NCI-H2107 treated with DMSO at 0.1 percent for 48 hours (cell line): ENCODE results near the gene PITX3.
A peak's percentile ranks its signal among the peaks of the same experiment; 100 is the strongest.
"Not testable (repeated sequence)": the region's sequence is repeated elsewhere in the genome, so short reads cannot be mapped to it uniquely, and the experiment has no call there.

ENCODE experiments used
- DNase-seq: peaks from one replicate; lab custom pipeline; 2025; ENCODE audit not compliant: unreplicated experiment; lab: John Stamatoyannopoulos, UW

PITX3 gene

DNA sequence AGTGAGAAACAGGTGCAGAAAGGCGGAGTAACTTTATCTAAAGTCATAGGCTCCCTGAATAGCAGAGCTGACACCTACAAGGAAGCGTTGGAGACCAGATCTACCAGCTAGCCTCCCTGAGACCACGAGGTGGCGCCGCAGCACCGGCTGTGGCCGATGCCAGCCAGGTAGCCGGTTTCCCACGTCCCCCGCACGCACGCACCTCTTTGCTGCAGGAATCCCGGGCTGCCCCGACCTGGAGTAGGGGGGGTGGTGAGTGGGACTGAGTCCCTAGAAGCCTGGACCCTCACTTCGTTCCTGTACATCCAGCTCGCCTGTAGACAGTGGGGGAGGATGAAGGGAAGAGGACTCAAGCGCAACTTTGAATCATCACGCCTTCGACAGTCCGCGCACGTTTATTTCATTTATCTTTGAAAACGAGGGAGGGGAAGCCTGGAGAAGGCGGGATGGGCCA is 11.5 kb downstream of the PITX3 start:
- peak; percentile 44 for DNase-seq

DNA sequence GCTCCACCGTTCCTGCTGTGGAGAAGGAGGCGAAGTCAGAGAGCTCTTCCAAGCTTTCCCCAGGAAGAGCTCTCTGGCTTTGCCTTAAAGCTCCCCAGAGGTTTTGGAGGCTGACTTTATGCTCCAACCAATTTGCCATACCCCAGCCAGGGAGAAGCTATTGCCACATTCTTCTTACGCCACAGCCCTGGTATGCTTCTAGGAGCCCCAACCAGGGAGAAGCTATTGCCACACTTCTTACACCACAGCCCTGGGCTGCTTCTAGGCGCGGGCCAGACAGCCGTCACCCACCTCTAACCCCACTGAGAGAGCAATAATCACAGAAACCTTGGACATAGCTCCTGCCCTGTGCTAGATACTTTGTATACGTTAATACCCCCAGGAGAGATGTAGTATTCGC is 14.3 kb downstream of the PITX3 start:
- DNase-seq: no peak

DNA sequence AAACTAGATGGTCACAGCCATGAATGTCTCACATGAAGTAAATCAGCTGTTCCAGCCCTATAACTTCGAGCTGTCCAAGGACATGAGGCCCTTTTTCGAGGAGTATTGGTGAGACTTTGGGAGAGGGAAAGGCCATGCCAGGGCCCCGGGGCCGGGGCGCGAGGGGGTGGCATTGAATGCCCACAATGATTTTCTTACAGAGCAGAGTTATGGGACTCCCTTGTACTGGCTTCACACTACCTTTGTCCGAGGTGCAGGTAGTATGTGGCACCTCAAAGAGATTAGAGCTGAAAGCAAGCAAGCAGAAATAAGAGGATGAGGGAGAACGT is 14.8 kb downstream of the PITX3 start:
- no peak for DNase-seq

DNA sequence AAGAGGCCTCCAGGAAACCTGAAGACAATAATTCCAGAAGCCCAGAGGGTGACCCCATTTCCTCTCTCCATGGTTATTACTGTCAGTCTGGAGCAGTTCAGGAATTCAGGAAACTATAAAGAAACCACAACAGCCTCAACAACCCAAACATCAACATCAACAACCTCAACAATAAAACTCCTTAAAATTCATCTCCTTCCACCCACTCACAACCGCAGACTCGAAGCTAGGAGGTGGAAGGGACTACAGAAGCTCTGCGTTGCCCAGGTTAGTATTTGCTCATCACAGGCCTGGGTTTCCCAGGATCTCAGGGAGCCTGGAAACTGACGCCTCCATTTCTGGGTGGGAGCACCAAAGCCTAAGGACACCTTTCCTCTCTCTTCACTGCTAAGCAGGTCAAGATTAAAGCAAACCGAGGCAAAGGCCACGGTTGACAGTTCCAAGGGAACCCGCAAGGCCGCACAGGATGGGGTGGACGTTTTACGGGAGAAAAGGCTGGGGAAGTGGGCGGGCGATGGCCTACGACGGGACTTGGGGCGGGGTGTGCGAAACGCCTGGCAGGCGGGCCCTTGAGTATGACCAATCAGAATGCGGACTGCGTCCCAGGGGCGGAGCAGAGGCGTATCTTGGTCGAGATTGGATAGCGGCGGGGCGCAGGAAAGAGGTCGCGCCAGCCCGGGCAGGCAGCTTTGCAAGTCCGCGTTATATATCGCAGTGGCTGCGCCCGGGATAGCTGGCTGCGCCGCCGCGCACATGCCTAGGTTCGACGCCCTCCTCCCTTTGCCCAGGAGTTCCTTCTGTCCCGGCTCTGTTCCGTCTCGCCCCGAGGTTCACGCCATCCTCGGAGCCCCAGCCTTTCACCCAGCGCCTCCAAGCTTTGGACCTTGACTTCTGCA is 15.4 kb downstream of the PITX3 start, which contains the start of gene ELOVL3:
ELOVL3 (plus strand) TSS at position 654 of the 896 bp plus-strand sequence. CDS start 250 bp downstream, outside the sequence.
- DNase-seq: peak; percentile 10

DNA sequence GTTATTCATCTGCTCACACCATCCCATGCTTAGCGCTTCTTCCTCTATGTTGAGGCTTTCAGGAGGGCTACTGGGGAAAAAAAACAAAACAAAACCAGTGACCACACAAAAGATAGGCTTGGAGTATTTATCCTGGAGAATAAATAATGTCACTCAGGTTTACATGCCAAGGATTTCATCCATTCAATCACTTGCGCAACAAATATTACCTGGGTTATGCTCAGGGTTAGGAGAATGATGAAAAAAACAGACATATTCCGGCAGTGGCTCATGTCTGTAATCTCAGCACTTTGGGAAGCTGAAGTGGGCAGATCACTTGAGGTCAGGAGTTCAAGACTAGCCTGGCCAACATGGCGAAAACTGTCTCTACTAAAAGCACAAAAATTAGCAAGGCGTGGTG is 18.5 kb downstream of the PITX3 start:
- DNase-seq: no peak

DNA sequence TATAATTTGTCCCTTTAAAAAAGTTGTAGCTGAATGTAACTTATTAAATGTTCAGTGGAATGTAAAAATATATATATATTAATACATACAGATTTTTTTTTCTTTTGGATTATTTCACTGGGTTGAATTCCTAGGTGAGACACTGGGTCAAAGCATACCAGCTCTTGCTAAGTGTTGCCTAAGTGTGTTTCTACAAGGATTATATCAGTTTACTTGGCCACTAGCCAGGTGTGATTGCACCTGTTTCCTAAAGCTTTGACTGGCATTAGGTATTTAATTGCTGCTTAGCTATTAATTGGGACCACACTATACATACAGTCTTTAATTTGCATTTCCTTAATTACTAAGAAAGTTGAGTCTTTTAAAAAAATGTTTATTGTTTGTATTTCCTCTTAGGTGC is 20.7 kb downstream of the PITX3 start:
- no peak for DNase-seq

DNA sequence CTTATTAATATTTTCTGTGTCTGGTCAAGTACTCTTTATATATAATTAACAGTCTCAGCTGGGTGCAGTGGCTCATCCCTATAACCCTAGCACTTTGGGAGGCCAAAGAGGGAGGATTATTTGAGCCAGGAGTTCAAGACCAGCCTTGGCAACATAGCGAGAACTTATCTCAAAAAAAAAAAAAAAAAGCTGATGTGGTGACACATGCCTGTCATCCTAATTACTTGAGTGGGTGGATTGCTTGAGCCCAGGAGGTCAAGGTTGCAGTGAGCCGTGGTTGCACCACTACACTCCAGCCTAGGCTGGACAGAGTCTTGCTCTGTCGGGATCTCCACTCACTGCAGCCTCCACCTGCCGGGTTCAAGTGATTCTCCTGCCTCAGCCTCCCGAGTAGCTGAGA is 21.9 kb downstream of the PITX3 start:
- no peak for DNase-seq

DNA sequence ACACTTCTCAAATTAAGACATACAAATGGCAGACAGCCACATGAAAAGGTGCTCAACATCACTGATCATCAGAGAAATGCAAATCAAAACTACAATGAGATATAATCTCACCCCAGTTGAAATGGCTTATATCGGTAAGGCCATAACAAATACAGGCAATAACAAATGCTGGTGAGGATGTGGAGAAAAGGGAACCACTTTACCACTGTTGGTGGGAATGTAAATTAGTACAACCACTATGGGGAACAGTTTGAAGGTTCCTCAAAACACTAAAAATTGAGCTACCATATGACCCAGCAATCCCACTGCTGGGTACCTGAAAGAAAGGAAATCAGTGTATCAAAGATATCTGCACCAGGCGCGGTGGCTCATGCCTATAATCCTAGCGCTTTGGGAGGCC is 27.7 kb downstream of the PITX3 start:
- DNase-seq: not testable (repeated sequence)

DNA sequence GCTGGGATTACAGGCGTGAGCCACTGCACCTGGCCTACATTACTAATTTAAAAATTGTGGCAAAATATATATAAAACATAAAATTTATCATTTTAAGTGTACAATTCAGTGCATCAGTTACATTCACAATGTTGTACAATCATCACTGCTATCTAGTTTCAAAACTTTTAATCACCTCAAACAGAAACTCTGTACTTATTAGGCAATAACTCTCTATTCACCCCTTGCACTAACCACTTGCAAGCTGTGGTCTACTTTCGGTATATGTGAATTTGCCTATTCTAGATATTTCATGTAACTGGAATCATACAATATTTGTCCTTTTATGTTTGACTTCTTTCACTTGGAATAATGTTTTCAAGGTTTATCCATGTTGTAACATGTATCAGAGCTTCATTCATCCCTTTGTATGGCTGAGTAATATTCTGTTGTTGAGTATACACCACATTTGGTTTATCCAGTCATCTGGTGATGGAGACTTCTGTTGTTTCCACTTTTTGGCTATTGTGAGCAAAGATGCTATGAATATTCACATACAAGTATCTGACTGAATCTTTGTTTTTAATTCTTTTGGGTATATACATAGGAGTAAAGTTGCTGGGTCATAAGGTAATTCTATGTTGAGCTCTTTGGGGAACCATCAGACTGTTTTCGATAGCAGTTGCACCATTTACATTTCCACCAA is 29.6 kb downstream of the PITX3 start:
- no peak for DNase-seq

DNA sequence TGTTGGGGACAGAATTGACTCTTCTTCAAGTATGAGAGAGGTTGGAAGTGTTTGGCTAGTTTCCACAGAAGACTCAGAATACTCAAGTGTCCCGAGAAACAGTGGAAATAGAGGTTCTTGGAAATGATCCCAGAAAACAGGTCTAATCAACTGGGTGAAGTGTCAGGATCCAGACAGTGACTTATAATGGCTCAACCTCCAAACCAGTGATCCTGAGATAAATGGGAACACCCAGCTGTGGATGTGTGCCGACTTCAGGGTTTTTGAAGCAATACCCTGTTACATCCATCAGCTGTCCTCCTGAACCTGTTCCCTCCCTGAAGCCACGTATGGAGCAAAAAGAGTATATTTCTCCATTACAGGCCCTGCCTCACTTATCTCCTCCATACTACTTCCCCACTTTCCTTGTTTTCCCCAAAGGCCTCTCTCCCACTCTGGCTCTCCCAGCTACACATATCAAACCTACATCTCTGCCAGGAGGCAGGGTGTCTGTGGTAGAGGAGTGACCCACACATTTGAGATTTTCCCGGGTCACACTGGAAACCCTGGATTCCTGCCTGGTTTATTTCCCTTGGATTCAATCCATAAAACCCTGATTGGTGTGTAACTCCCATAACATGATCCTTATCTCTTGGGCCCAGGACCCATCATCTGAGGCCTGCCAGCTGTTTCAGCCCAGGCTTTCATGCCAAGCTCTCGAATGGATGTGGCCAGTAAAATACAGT is 32.8 kb downstream of the PITX3 start:
- no peak for DNase-seq

DNA sequence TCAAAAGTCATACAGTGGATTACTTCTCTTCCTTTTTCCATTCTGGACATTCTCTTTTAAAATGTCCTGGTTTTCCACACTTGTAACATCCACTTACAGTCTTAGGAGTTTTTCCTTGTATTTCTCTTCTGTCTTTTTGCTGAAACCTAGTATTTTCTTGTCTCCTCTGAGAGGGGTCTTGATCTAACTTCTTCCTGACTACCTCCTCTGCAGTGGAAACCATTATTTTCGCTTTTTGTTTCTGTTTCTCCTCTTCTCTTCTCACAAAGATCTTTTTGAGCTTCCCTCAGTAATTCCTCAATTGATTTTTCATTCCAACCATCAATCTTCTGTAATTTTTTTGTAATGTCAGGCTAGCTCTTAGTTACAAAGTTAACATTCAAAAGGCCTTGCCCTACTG is 38.9 kb downstream of the PITX3 start:
- DNase-seq: no peak

DNA sequence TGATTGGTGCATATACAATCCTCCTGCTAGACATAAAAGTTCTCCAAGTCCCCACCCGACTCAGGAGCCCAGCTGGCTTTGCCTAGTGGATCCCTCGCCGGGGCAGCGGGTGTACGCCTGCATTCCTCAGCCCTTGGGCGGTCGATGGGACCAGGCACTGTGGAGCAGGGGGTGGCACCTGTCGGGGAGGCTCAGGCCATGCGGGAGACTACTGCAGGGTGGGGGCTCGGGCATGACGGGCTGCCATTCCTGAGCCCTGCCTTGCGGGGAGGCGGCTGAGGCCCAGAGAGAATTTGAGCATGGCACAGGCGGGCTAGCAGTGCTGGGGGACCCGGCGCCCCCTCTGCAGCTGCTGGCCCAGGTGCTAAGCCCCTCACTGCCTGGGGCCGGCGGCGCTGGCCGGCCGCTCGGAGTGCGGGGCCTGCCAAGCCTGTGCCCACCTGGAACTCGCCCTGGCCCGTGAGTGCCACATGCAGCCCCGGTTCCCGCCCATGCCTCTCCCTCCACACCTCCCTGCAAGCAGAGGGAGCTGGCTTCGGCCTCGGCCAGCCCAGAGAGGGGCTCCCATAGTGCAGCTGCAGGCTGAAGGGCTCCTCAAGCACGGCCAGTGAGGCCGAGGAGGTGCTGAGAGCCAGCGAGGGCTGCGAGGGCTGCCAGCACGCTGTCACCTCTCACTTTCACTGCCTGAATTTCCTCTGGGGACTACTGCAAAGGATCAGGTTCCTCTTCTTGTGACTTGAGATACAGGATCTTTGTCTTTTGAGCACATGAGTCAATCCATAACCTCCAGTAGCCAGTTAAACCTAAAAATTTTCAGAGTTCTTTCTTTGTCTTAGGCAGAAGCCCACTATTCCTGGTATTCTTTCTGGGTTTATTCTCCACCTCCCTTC is 40.3 kb downstream of the PITX3 start:
- no peak for DNase-seq

DNA sequence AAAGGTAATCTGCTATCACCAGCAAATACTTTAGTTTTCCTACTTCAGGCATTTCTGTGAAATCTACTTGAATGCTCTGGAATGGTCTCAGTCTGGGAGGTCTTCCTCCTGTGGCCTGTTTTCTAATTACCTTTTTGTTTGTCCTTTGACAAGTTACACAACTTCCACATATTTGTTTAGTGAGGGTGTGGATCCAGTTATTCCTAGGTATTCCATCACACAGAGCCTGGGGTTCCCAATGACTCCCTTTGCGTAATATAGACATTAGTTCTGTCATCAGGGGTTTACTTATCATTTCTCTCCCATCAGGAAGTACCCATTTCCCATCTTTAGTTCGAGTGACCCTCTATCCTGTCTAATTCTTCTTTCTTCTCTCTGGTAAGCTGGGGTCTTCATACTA is 43.3 kb downstream of the PITX3 start:
- no peak for DNase-seq

DNA sequence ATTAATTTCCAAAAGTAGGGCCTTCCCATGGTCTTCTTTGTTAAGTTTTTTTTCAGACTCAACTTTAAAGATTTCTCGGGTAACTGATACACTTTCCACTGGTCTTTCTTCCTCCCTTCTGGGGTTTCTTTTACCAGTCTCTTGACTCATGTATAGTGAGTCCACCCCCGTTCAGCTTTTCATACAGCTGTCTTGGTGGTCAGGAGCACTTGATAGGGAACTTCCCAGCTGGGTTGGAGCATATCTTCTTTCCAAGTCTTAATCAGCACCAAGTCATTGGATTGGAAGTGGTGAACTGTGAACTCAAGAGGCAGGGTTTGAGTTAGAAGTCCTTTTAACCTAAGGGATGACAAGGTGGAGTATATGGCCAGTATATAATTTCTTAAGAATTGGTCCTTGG is 44.4 kb downstream of the PITX3 start:
- no peak for DNase-seq

DNA sequence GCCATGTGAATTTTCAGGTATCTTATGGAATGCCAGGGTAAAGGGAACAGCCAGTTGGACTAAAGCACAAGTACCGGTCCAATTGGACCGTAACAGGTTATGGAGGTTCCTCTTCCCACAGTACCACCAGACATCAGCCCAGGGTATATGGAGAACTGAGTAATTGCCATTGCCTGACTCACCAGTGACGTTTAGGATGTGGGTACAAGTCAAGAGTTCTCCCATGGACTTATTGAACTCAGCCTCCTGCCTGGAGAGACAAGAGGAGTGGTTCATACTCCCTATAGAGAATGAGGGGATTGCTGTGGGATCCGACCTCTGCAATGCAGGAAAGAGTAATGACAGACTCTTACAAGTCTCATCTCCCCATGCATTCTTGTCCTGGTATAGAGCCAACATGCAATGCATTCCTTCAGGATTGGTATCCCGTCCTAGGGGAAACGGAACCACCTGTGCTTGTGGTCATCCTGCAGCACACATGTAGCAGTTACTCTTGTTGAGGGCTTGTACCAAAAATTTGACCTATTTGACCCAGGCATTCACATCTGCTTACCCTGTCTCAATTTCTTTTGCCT is 45.9 kb downstream of the PITX3 start:
- DNase-seq: no peak

DNA sequence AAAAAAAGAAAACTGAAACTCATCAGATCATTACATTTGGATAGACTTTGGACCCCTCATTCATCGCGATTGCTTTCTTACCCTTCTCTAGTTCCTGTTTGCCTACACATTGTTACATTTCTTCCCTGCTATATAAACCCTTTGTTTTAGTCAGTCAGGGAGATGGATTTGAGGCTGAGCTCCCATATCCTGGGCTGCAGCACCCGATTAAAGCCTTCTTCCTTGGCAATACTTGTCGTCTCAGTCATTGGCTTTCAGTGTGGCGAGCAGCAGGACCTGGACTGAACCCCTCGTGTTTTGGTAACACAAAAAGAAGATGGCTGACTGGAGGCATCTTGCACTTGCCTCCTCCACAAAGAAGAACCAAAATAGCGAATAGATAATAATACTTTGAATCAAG is 49.4 kb downstream of the PITX3 start:
- DNase-seq: no peak

DNA sequence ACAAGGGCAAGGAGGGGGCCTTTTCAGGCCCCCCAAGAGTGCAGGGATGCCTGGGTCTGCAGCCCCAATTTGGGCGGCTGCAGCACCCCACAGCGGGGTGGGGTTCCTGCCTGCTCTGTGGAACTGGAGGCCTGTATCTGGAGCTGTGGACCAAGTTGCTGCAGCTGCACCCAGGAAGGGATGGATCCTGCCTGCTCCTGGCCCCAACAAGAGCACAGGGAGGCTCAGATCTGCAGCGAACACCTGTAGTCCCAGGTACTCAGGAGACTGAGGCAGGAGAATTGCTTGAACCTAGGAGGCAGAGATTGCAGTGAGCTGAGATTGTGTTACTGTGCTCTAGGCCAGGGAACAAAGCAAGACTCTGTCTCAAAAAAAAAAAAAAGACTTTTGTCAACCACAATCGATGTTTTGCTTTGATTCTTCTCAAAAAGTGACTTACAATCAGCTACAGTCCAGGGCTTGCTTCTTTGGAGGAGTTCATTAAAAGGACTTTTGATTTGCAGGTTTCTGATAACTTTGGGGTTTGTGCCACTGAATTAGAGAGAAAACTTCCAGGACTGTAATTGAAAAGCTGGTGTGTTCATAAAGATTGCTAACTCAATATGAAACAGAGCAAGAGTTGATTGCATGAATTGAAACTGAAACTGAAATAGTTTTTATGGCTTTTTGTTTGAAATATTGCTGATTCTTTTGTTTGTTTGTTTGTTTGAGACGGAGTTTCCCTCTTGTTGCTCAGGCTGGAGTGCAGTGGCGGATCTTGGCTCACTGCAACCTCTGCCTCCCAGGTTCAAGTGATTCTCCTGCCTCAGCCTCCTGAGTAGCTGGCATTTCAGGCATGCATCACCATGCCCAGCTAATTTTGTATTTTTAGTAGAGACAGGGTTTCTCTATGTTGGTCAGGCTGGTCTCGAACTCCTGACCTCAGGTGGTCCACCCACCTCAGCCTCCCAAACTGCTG is 52.1 kb downstream of the PITX3 start:
- not testable (repeated sequence) for DNase-seq

DNA sequence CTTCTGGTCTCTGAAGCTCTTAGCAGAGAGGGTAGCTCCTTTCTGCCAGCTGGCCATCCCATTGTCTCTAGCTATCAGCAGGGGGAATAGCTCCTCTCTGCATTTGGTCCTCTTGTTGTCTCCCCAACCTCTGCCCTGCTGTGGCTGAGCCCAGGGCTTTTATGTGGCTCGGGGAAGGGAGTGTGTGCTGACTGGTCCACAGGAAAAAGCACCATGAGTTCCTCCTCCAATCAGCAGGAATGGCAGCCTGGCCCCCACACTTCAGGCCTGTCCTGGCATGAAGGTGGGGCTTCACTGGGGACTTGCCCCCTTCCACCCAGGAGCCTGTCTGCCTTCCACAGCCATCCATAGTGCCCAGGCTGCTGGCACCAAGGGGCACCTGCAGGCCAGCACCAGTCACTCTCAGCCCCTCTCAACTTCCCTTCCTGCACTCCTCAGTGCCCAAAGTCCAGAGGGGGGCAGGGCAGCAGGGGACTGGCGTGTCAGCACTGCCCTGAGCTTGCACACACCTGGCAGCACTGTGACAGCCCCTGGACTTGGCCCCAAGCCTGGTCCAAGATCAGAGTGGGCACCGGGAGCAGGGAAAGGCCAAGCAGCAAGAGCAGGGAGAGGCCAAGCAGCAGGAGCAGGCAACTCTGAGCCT is 52.9 kb downstream of the PITX3 start:
- DNase-seq: no peak
